ENCODE data around the gene ETS2.

- TF ChIP-seq, protein P1, sequence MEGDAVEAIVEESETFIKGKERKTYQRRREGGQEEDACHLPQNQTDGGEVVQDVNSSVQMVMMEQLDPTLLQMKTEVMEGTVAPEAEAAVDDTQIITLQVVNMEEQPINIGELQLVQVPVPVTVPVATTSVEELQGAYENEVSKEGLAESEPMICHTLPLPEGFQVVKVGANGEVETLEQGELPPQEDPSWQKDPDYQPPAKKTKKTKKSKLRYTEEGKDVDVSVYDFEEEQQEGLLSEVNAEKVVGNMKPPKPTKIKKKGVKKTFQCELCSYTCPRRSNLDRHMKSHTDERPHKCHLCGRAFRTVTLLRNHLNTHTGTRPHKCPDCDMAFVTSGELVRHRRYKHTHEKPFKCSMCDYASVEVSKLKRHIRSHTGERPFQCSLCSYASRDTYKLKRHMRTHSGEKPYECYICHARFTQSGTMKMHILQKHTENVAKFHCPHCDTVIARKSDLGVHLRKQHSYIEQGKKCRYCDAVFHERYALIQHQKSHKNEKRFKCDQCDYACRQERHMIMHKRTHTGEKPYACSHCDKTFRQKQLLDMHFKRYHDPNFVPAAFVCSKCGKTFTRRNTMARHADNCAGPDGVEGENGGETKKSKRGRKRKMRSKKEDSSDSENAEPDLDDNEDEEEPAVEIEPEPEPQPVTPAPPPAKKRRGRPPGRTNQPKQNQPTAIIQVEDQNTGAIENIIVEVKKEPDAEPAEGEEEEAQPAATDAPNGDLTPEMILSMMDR (IDR thresholded peaks at IDR 0.05; ENCODE audit: low read length) = no peak
- no peak for TF ChIP-seq EZH2 (optimal IDR thresholded peaks at IDR 0.05; ENCODE audit: low read depth, low read length)
These were observed 21.1 kb upstream of the ETS2 start for GRCh38 chr21:38784458-38785266.
